ENCODE data around the gene FRS2. TPM values are rescaled to one million over a fixed set of nuclear protein-coding genes. Genes with fewer than 3 reads are reported as not detected.

Gene FRS2
- total and polyA plus RNA-seq, 2 of the 4 experiments (the other 2 are of a cell fraction), result 12.4 to 58.3 TPM

DNA sequence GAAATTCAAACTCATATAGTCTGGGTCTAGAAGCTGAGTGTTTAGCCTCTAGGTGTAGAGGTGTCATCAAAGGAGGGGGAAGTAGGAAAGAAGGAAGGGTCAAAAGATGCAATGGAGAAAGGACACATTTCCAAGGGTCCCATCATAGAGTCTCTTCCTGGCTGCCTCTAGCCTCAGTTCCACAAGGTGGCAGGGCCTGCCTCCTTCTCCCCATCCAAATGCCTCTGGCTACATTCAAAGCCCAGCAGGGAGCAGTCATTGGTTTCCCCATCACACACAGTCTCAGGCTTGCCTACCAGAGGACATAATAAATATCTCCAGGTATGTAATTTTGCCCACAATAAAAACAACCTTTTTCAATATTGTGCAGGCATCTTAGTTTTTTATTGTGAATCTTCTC is 113.0 kb downstream of the FRS2 start:
- TF ChIP-seq, protein P1, sequence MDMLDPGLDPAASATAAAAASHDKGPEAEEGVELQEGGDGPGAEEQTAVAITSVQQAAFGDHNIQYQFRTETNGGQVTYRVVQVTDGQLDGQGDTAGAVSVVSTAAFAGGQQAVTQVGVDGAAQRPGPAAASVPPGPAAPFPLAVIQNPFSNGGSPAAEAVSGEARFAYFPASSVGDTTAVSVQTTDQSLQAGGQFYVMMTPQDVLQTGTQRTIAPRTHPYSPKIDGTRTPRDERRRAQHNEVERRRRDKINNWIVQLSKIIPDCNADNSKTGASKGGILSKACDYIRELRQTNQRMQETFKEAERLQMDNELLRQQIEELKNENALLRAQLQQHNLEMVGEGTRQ (IDR thresholded peaks at IDR 0.05; ENCODE audit: low read depth, low read length), result no peak
- TF ChIP-seq MXI1 (IDR thresholded peaks at IDR 0.05; ENCODE audit: borderline replicate concordance, low read depth, low read length) (no peak), BHLHE40 (IDR thresholded peaks at IDR 0.05; ENCODE audit: low read depth, low read length) (no peak), CHD1 (IDR thresholded peaks at IDR 0.05; ENCODE audit: low read depth, low read length) (no peak), RAD21 (IDR thresholded peaks at IDR 0.05; ENCODE audit: low read length) (no peak)
- TF ChIP-seq, protein P2, sequence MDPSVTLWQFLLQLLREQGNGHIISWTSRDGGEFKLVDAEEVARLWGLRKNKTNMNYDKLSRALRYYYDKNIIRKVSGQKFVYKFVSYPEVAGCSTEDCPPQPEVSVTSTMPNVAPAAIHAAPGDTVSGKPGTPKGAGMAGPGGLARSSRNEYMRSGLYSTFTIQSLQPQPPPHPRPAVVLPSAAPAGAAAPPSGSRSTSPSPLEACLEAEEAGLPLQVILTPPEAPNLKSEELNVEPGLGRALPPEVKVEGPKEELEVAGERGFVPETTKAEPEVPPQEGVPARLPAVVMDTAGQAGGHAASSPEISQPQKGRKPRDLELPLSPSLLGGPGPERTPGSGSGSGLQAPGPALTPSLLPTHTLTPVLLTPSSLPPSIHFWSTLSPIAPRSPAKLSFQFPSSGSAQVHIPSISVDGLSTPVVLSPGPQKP (IDR thresholded peaks at IDR 0.05; ENCODE audit: borderline replicate concordance, low read depth, low read length), result no peak
- no peak for ATAC-seq (ENCODE audit: low read depth)
- Histone ChIP-seq H4K5ac (ENCODE audit: low read depth, low read length) (no peak overlapping the region), H2AK9ac (replicated peaks; ENCODE audit: low read depth, low read length, poor library complexity) (no peak overlapping the region), H2AK5ac (ENCODE audit: low read depth, low read length) (no peak overlapping the region), H3K56ac (ENCODE audit: extremely low read depth, insufficient read depth, low read length) (no peak overlapping the region), H3K36me3 (ENCODE audit: control insufficient read depth, insufficient read depth, low read length) (peaks cover 6% of the 10 kb centered on the region), H3K4ac (ENCODE audit: low read depth, low read length) (no peak overlapping the region), H2BK20ac (ENCODE audit: low read depth, low read length) (no peak overlapping the region), H3K9me1 (ENCODE audit: insufficient read depth, low read length) (no peaks in the 10 kb centered on the region), H3K4me1 (ENCODE audit: control insufficient read depth, insufficient read depth, low read length) (no peaks in the 10 kb centered on the region), H3K14ac (replicated peaks; ENCODE audit: low read depth, low read length) (no peak overlapping the region), H2AFZ (replicated peaks; ENCODE audit: low read length, poor library complexity) (no peak overlapping the region), H2BK15ac (ENCODE audit: low read depth, low read length) (no peak overlapping the region), H3K9me3 (ENCODE audit: control insufficient read depth, insufficient read depth, low read length) (no peaks in the 10 kb centered on the region), H3K4me2 (ENCODE audit: low read depth, low read length) (no peak overlapping the region), H4K91ac (ENCODE audit: insufficient read depth, low read depth, low read length) (no peak overlapping the region), H3K9ac (ENCODE audit: low read depth, low read length) (no peak overlapping the region), H3K4me3 (ENCODE audit: insufficient read depth, low read depth, low read length) (no peak overlapping the region), H4K20me1 (ENCODE audit: insufficient read depth, low read length) (peaks cover 11% of the 10 kb centered on the region), H3K27ac (ENCODE audit: insufficient read depth, low read length) (no peak overlapping the region), H2BK5ac (ENCODE audit: low read depth, low read length, poor library complexity, severe bottlenecking) (no peak overlapping the region), H4K8ac (ENCODE audit: low read depth in 2 of 2, low read length in 2 of 2) (no peak overlapping the region), H3K27me3 (ENCODE audit: control insufficient read depth, insufficient read depth, low read length) (no peaks in the 10 kb centered on the region), H3K18ac (ENCODE audit: low read depth, low read length) (no peak overlapping the region), H3K23ac (ENCODE audit: low read depth, low read length) (no peak overlapping the region), H3K79me1 (ENCODE audit: low read depth in 1 of 2, low read length in 2 of 2) (peaks cover 17 to 27% of the 10 kb centered on the region in 2 experiments), H2BK120ac (ENCODE audit: low read depth, low read length) (no peak overlapping the region)
- no TSS peak for BruUV-seq (replicated peaks)
- CTCF ChIA-PET, result no interaction called here
- in situ Hi-C loops (cut with MboI; ENCODE audit: low sequenced_read_pairs), result loop anchor here (25.0 kb wide), 1 partner anchor 746 kb away; no protein-coding TSS in a partner anchor
- no peak for DNase-seq
- dilution Hi-C loops (cut with HindIII; ENCODE audit: low sequenced_read_pairs, unreplicated experiment), result no loop called here
- POLR2A ChIA-PET (ENCODE audit: unreplicated experiment), result interaction anchor here (0.6 kb wide), 1 partner anchor 108 kb away, joined by 3 read pairs; no protein-coding TSS in a partner anchor
- intact Hi-C loops (cut with micrococcal nuclease), result no loop called here
